ENCODE results near the gene MANEA.

- TF ChIP-seq POLR2AphosphoS5 (IDR thresholded peaks at IDR 0.05; ENCODE audit: insufficient read depth, low read depth, low read length) = no peak
- TF ChIP-seq CTCF (IDR thresholded peaks at IDR 0.05; ENCODE audit: extremely low read depth in 1 of 2, insufficient read depth in 1 of 2, low read depth in 1 of 2, low read length in 2 of 2) = no peak
- TF ChIP-seq MYC (IDR thresholded peaks at IDR 0.05; ENCODE audit: low read depth, low read length) = no peak
- TF ChIP-seq POLR2A (IDR thresholded peaks at IDR 0.05; ENCODE audit: low read depth, low read length) = no peak
- no peak for TF ChIP-seq MAX (IDR thresholded peaks at IDR 0.05; ENCODE audit: insufficient read depth, insufficient read length)
- no peak for TF ChIP-seq FOS (IDR thresholded peaks at IDR 0.05; ENCODE audit: borderline replicate concordance, insufficient read depth, low read length)
- TF ChIP-seq EZH2 (IDR thresholded peaks at IDR 0.05; ENCODE audit: borderline replicate concordance, low read depth, low read length, severe bottlenecking) = no peak
- no peak for TF ChIP-seq JUN (IDR thresholded peaks at IDR 0.05; ENCODE audit: borderline replicate concordance, insufficient read depth, insufficient read length, low read depth)
Measured at GRCh38 chr6:95545226-95545625, 32.1 kb upstream of the MANEA start.

Measured in endothelial cell of umbilical vein (primary cell).